GM18870 (cell line): ENCODE measurements around the gene KRT85.
A peak's percentile ranks its signal among the peaks of the same experiment; 100 is the strongest.

Experiments used
- ATAC-seq: cut with Tn5 transposase; IDR thresholded peaks from one replicate; pipeline ENCODE4 v1.9.1; 2021; ENCODE audit warnings: moderate library complexity; ENCODE audit not compliant: unreplicated experiment

Gene KRT85

GRCh38 chr12:52369211-52369610, 1.9 kb upstream of the KRT85 start:
- no peak for ATAC-seq

GRCh38 chr12:52368508-52368907, 1.2 kb upstream of the KRT85 start:
- ATAC-seq, result no peak

DNA sequence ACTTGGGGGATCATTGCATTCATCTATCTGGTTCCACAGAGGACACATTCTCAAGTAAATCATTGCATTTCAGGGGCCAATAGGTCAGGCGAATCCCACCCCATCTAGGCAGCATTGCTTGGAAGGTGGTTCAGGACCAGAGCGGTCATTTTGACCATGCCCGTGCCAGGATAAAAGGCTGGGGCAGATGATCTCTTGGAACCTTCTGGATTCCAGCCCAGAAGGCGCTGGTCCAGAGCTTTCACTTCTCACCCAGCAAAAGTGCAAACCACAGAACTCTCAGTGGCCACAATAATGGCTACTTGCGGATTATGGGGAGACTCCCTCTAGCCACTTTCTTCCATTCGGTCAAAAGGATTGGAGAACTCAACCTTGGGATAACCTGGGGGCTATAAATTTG, 595 bp upstream of the KRT85 start:
- ATAC-seq, result no peak

GRCh38 chr12:52364901-52365489, 2.3 kb downstream of the KRT85 start:
- ATAC-seq, result no peak

DNA sequence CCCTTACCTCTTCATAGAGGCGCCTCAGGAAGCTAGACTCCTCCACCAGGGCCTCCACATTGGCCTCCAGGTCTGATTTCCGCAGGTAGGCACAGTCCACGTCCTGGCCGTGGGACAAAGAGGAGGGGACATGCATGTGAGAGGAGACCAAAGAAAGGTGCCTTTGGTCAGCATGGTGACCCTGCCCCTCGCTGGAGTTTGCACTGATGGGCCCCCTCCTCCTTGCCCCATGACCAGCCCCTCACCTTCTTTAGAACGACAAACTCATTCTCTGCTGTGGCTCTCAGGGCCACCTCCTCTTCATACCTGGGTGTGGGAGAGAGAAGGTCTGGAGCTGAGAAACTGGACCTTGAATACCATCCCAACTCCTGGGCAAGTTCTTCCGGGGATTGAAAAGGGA, 3.2 kb downstream of the KRT85 start:
- ATAC-seq, result no peak

GRCh38 chr12:52363111-52363679, 4.1 kb downstream of the KRT85 start:
- no peak for ATAC-seq

- ATAC-seq, result no peak
Measured at GRCh38 chr12:52362118-52362726, 5.1 kb downstream of the KRT85 start.

GRCh38 chr12:52361553-52361952, 5.7 kb downstream of the KRT85 start:
- ATAC-seq, result no peak

DNA sequence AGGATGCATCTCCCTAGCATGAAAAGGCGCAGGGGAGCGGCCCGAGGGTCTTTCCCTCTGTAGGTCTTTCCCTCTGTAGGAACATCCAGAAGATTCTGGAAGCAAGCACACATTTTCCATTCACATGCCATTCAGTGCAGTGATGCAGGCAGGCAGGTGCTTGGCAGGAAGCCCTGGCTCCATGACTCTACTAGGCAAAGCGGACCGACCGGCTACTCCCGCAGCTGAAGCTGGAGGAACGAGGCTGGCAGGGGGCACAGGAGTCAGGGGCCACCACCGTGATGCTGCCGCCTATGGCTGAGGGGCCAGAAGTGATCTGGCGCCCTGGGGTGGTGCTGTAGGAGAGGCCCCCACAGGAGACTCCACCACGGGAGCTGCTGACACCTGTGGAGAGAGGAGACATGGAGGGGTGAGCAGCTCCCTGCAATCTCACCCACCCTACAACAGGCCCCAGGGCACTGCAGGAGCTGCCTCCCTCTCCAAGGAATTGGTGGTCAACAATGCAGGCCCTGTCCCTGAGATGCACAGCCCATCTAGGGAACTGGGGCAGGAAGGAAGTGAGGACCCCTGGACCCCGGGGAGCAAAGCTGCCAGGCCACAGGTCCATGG, 6.5 kb downstream of the KRT85 start:
- ATAC-seq, result no peak

- no peak for ATAC-seq
Measured at GRCh38 chr12:52360106-52360662, 7.1 kb downstream of the KRT85 start.

DNA sequence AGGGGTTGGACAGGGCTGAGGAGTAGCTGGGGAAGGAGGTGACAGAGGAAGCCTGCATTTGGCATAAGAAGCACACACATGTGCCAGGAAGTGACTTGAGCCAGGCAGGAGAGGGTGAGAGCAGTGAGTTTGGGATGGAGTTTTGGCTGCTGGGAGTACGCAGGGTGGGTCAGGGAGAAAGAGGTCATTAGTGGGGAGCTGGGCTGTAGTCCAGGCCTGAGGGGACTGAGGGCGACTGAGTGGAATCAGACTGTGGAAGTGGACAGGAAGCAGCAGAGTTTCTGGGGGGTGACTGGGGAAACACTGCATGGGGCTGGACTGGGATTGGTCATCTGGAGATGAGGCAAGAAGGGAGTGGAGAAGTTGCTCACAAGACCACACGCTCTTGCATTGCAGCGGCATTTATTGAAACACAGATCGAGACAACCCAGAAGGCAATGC, 7.6 kb downstream of the KRT85 start:
- ATAC-seq, result no peak

GRCh38 chr12:52358575-52359350, 8.5 kb downstream of the KRT85 start:
- peak; percentile 82 for ATAC-seq

- no peak for ATAC-seq
Measured at GRCh38 chr12:52356762-52357580, 10.3 kb downstream of the KRT85 start.

- ATAC-seq, result no peak
Measured at GRCh38 chr12:52356031-52356761, 11.1 kb downstream of the KRT85 start.

DNA sequence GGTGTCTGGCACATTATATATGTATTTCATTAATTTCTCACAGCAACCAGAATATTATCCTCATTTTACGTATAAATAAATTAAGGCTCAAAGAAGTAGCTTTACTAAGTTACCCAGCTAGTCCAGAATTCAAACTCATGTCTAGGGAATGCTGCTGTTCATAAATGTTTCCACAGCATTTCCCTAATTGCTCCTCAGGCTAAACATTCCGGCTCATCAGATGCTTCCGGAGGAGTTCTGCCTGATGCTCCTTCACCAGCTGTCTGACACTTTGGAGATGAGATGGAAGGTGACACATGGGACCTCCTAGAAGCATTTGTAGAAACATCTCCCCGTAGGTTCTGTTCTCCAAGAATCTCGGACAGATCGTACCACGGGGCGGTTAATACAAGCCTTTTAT, 12.1 kb downstream of the KRT85 start:
- no peak for ATAC-seq

DNA sequence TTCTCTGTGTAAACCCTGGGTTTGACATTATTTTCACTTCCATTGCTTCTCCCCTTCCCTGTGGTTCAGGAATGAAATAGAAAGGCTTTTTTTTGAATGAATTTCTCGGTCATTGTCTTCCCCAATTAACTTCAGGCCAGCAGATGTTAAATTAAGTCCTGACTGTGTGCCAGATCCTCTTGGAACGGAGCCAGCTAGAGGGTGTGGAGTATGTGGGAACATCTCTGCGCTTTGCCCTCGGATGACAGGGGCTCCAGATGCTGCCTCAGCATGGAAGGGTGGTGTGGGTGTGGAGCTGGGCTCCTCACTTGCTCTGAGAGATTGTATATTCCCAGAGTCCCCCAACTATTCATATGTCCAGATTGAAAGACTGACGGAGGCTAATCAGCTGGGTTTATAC, 13.1 kb downstream of the KRT85 start:
- ATAC-seq, result no peak

- ATAC-seq, result no peak
Measured at GRCh38 chr12:52353766-52354165, 13.5 kb downstream of the KRT85 start.

- no peak for ATAC-seq
Measured at GRCh38 chr12:52352951-52353350, 14.3 kb downstream of the KRT85 start.

- no peak for ATAC-seq
Measured at GRCh38 chr12:52351196-52352059, 15.9 kb downstream of the KRT85 start.
